H1 (cell line): ENCODE results near the gene STK32A. TPM values are rescaled to one million over a fixed set of nuclear protein-coding genes. Genes with fewer than 3 reads are reported as not detected.

ENCODE experiments used
- CTCF ChIA-PET: fragments of 300-600 bp; sonication (Branson Sonifier 250); formaldehyde crosslinking; loops from one replicate; lab custom pipeline; 2021; ENCODE audit not compliant: partially characterized antibody; lab: Charles Lee
- POLR2A ChIA-PET: fragments of 300-600 bp; sonication (Branson Sonifier 250); formaldehyde crosslinking; loops from one replicate; lab custom pipeline; 2021; ENCODE audit warnings: inconsistent platforms; ENCODE audit not compliant: partially characterized antibody; lab: Charles Lee
- DNase-seq, 2 experiments: peaks; one replicate each; pipeline versions ENCODE4 v3.0.0 to v3.0.0-alpha.2; 2010 to 2022; ENCODE audit warnings: low spot score in 2 of 2, low read depth in 1 of 2, mixed read lengths in 1 of 2
- FAIRE-seq: peaks from 2 replicates; lab custom pipeline; 2011; peaks lifted over from hg19 to GRCh38; lab: Jason Lieb, UNC
- H2AFZ ChIP-seq: 2 replicates; pipeline ENCODE4 v1.8.1; 2012; ENCODE audit warnings: low read length, inconsistent platforms
- H2AK5ac ChIP-seq: 2 replicates; pipeline ENCODE4 v1.6.1; 2013; ENCODE audit warnings: low read depth, low read length
- H2BK120ac ChIP-seq: replicated peaks from 2 replicates; pipeline ENCODE3; 2013; ENCODE audit warnings: low read depth, low read length, inconsistent platforms
- H2BK12ac ChIP-seq: 2 replicates; pipeline ENCODE4 v1.6.1; 2013; ENCODE audit warnings: low read depth, low read length
- H2BK15ac ChIP-seq: 2 replicates; pipeline ENCODE4 v1.6.1; 2013; ENCODE audit warnings: low read length
- H2BK20ac ChIP-seq: 2 replicates; pipeline ENCODE4 v1.6.1; 2013; ENCODE audit warnings: low read length
- H2BK5ac ChIP-seq: 2 replicates; pipeline ENCODE4 v1.6.1; 2013; ENCODE audit warnings: low read depth, low read length
- H3K14ac ChIP-seq: 2 replicates; pipeline ENCODE4 v1.6.1; 2013; ENCODE audit warnings: inconsistent platforms; ENCODE audit not compliant: insufficient read length
- H3K18ac ChIP-seq: 2 replicates; pipeline ENCODE4 v1.6.1; 2013; ENCODE audit warnings: low read length; ENCODE audit errors: extremely low read depth
- H3K23ac ChIP-seq: 2 replicates; pipeline ENCODE4 v1.6.1; 2013; ENCODE audit warnings: inconsistent platforms; ENCODE audit not compliant: insufficient read length
- H3K23me2 ChIP-seq: 2 replicates; pipeline ENCODE4 v1.6.1; 2013; ENCODE audit warnings: low read depth, low read length
- H3K27ac ChIP-seq: 2 replicates; pipeline ENCODE4 v1.6.1; 2011; ENCODE audit warnings: low read depth, low read length, inconsistent platforms
- H3K27me3 ChIP-seq, 4 experiments: replicated peaks in 1 of 4; 1 replicate in 1 of 4; 2 replicates in 3 of 4; pipeline versions ENCODE4 v1.6.1 to v1.8.1; 2011 to 2013; ENCODE audit warnings: low read length in 3 of 4, mild to moderate bottlenecking in 3 of 4, inconsistent platforms in 2 of 4, mixed read lengths in 2 of 4, moderate library complexity in 1 of 4; ENCODE audit not compliant: control insufficient read depth in 3 of 4, insufficient read depth in 3 of 4; ENCODE audit errors: extremely low read depth in 1 of 4
- H3K36me3 ChIP-seq, 4 experiments: 2 replicates each; pipeline versions ENCODE4 v1.6.1 to v1.8.1; 2011 to 2013; ENCODE audit warnings: mild to moderate bottlenecking in 4 of 4, low read length in 3 of 4, moderate library complexity in 2 of 4, control low read depth in 1 of 4, inconsistent platforms in 1 of 4; ENCODE audit not compliant: insufficient read depth in 4 of 4, control insufficient read depth in 2 of 4
- H3K4ac ChIP-seq: replicated peaks from 2 replicates; pipeline ENCODE3; 2013; ENCODE audit warnings: low read length, low read depth, mixed read lengths, inconsistent platforms; ENCODE audit not compliant: insufficient read length
- H3K4me1 ChIP-seq, 4 experiments: replicated peaks in 1 of 4; 1 replicate in 1 of 4; 2 replicates in 3 of 4; pipeline versions ENCODE4 v1.6.1 to v1.8.1; 2011 to 2013; ENCODE audit warnings: low read length in 3 of 4, inconsistent platforms in 2 of 4, mixed read lengths in 1 of 4; ENCODE audit not compliant: insufficient read depth in 4 of 4, control insufficient read depth in 3 of 4
- H3K4me2 ChIP-seq, 2 experiments: 2 replicates each; pipeline versions ENCODE4 v1.6.1 to v1.8.1; 2011 to 2013; ENCODE audit warnings: low read depth in 2 of 2, low read length in 2 of 2, control low read depth in 1 of 2, inconsistent platforms in 1 of 2, mild to moderate bottlenecking in 1 of 2; ENCODE audit not compliant: insufficient read depth in 1 of 2
- H3K4me3 ChIP-seq, 4 experiments: fragments of 200-600, 300-600 bp in 1 of 4; sonication (generic), shearing (Covaris generic), sonication (Bioruptor Twin) in 1 of 4; 2 replicates each; pipeline versions ENCODE4 v1.5.1 to v1.8.1; 2011 to 2016; ENCODE audit warnings: low read length in 4 of 4, low read depth in 3 of 4, control low read depth in 2 of 4, inconsistent platforms in 2 of 4, mild to moderate bottlenecking in 2 of 4, mixed read lengths in 1 of 4, moderate library complexity in 1 of 4; ENCODE audit not compliant: insufficient read depth in 2 of 4; ENCODE audit errors: extremely low read depth in 1 of 4
- H3K56ac ChIP-seq: replicated peaks from 2 replicates; pipeline ENCODE3; 2013; ENCODE audit warnings: low read depth, mild to moderate bottlenecking, mixed read lengths, low read length, inconsistent platforms; ENCODE audit not compliant: insufficient read length
- H3K79me1 ChIP-seq: 2 replicates; pipeline ENCODE4 v1.6.1; 2013; ENCODE audit warnings: low read depth, low read length, control low read depth
- H3K79me2 ChIP-seq, 2 experiments: 2 replicates each; pipeline versions ENCODE4 v1.6.1 to v1.8.1; 2012 to 2013; ENCODE audit warnings: low read length in 2 of 2, mild to moderate bottlenecking in 2 of 2, inconsistent platforms in 1 of 2; ENCODE audit not compliant: insufficient read depth in 2 of 2, control insufficient read depth in 1 of 2
- H3K9ac ChIP-seq, 4 experiments: replicated peaks in 1 of 4; 1 replicate in 1 of 4; 2 replicates in 3 of 4; pipeline versions ENCODE4 v1.6.1 to v1.8.1; 2011 to 2013; ENCODE audit warnings: low read depth in 3 of 4, low read length in 3 of 4, control low read depth in 2 of 4, mild to moderate bottlenecking in 2 of 4, moderate library complexity in 2 of 4, inconsistent platforms in 1 of 4; ENCODE audit errors: extremely low read depth in 1 of 4
- H3K9me3 ChIP-seq, 2 experiments: 2 replicates each; pipeline versions ENCODE4 v1.6.1 to v1.8.1; 2012 to 2013; ENCODE audit warnings: mild to moderate bottlenecking in 2 of 2, moderate library complexity in 2 of 2, control low read depth in 1 of 2, inconsistent platforms in 1 of 2, low read depth in 1 of 2, low read length in 1 of 2, mixed read lengths in 1 of 2; ENCODE audit not compliant: insufficient read depth in 2 of 2
- H4K20me1 ChIP-seq, 2 experiments: replicated peaks in 1 of 2; 2 replicates each; pipeline versions ENCODE3 to v1.8.1; 2011 to 2013; ENCODE audit warnings: inconsistent platforms in 2 of 2, low read length in 2 of 2, mild to moderate bottlenecking in 1 of 2; ENCODE audit not compliant: insufficient read depth in 2 of 2, control insufficient read depth in 1 of 2
- H4K5ac ChIP-seq: 2 replicates; pipeline ENCODE4 v1.6.1; 2013; ENCODE audit warnings: low read length, low read depth, mixed read lengths, inconsistent platforms; ENCODE audit not compliant: insufficient read length
- H4K8ac ChIP-seq: 2 replicates; pipeline ENCODE4 v1.8.0; 2013; ENCODE audit warnings: mild to moderate bottlenecking, moderate library complexity, low read length, inconsistent platforms; ENCODE audit not compliant: insufficient read depth; ENCODE audit errors: extremely low read depth
- H4K91ac ChIP-seq: replicated peaks from 2 replicates; pipeline ENCODE3; 2013; ENCODE audit warnings: low read length, mixed read lengths, inconsistent platforms; ENCODE audit not compliant: insufficient read length
- ASH2L ChIP-seq: fragments of 200-600, 300-600 bp; sonication (generic); IDR thresholded peaks from one replicate; pipeline ENCODE4 v1.7.1; 2017; ENCODE audit warnings: low read length
- CBX5 ChIP-seq: fragments of 300-800, 300-1000 bp; sonication (generic); IDR thresholded peaks from 2 replicates; pipeline ENCODE4 v1.7.1; 2016; ENCODE audit warnings: antibody characterized with exemption, low read length, low read depth
- HDAC6 ChIP-seq: IDR thresholded peaks from one replicate; pipeline ENCODE4 v1.7.1; 2012; ENCODE audit warnings: low read depth, mild to moderate bottlenecking, inconsistent platforms, low read length, moderate library complexity
- JUND ChIP-seq: IDR thresholded peaks from 2 replicates; pipeline ENCODE4 v1.6.1; 2011; ENCODE audit warnings: mild to moderate bottlenecking, improper control_type of control experiment, low read length
- KDM1A ChIP-seq: fragments of 200-600, 300-600 bp; sonication (generic); IDR thresholded peaks from 2 replicates; pipeline ENCODE4 v1.7.1; 2016; ENCODE audit warnings: mild to moderate bottlenecking, low read length, borderline replicate concordance
- POU5F1 ChIP-seq: IDR thresholded peaks from 2 replicates; pipeline ENCODE4 v1.6.1; 2011; ENCODE audit warnings: low read depth, mild to moderate bottlenecking, low read length, moderate library complexity
- WGBS, 2 experiments: shearing (Covaris generic) in 1 of 2; methylation state at CpG; one replicate each; pipeline versions ENCODE4 v1.1.6 to v1.1.7; 2013 to 2015; ENCODE audit warnings: low lambda C conversion rate in 2 of 2, mixed read lengths in 2 of 2, inconsistent platforms in 1 of 2, low coverage in 1 of 2, missing lambda C conversion rate in 1 of 2; ENCODE audit not compliant: insufficient replicate concordance in 2 of 2, insufficient coverage in 1 of 2, insufficient read length in 1 of 2; ENCODE audit errors: extremely low coverage in 1 of 2, missing lambda C conversion rate in 1 of 2; 5-methylcytosine and 5-hydroxymethylcytosine counted together
- polyA plus RNA-seq, 7 experiments: library from polyadenylated mRNA; depleted of rRNA in 3 of 7; stranded (reverse) in 5 of 7; unstranded in 2 of 7; fragments of >200 nt in 5 of 7; fragments of 200-250 nt in 2 of 7; gene quantifications; 1 replicate in 5 of 7; 2 replicates in 1 of 7; 4 replicates in 1 of 7; pipeline versions ENCODE4 v1.2.1 to v1.2.3, GENCODE V29; 2011 to 2013; ENCODE audit warnings: missing spikeins in 2 of 7, mixed read lengths in 2 of 7
- total RNA-seq: library from RNA; stranded (reverse); fragmentation: NEBNext Ultra II Directional; extraction: Animal tissue kit (Norgen Biotek cat#: 25700); gene quantifications from 2 replicates; pipeline ENCODE4 v1.2.1, GENCODE V29; 2021
- TF ChIP-seq, protein P1 (sequence below): IDR thresholded peaks from 2 replicates; pipeline ENCODE4 v1.6.1; 2012; ENCODE audit warnings: low read length, inconsistent platforms
- TF ChIP-seq, protein P2 (sequence below), 3 experiments: IDR thresholded peaks; 1 replicate in 2 of 3; 2 replicates in 1 of 3; pipeline versions ENCODE4 v1.5.1 to v1.6.1; 2011; ENCODE audit warnings: low read length in 3 of 3, mild to moderate bottlenecking in 3 of 3, inconsistent platforms in 2 of 3, low read depth in 1 of 3, moderate library complexity in 1 of 3; ENCODE audit not compliant: insufficient read depth in 1 of 3; ENCODE audit errors: control extremely low read depth in 1 of 3

STK32A gene
- total and polyA plus RNA-seq, 2 of the 8 experiments (the other 6 are each of a cell fraction or from before 2014, with no cell fraction given) = 1.3 to 2.5 TPM

DNA sequence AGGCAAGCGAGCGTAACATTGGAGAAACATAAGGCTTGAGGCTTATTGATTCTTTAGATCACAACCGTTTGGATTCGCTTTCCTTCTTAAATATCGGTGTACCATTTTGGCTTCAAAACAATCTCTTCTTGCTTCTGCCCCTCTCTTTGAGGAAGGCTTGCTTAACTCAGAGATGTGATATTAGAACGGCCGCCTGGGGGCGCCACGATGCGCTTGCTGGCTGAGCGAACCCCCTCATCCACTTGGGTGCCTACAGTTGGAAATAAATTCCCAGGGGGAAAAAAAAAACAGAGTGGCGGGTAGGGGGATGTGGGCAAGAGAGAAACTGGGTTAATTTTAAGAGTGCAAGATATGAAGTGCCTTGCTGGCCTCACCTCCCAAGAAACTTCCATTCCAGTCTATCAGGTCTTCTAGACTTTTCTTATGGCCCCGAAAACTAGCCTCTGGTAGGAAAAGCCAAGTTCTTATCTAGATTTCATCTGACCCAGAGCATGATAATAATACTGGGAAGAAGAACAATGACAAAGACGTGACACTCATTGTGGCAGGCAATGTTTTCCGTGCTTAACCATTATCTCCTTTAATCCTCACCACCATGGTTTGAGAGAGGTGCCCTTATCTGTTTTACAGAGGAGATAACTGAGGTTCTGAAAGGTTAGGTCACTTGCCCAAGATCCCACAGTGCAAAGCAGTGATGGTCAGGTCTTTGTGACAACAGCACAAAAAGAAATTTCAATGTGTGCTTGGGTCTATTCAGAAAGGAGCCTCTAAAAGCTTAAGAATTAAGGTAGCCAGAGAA, 159.2 kb downstream of the STK32A start:
- no peak overlapping the region for H2BK15ac ChIP-seq
- no peaks in the 10 kb centered on the region for H3K27me3 ChIP-seq
- no peak overlapping the region for H2BK120ac ChIP-seq
- H3K27ac ChIP-seq = no peak overlapping the region
- no peak overlapping the region for H3K23ac ChIP-seq
- H3K36me3 ChIP-seq = peaks cover 40 to 90% (median 68%) of the 10 kb centered on the region in 4 experiments
- no peak overlapping the region for H3K4ac ChIP-seq
- H3K18ac ChIP-seq = no peak overlapping the region
- H3K14ac ChIP-seq = no peak overlapping the region
- CTCF ChIA-PET = interaction anchor here (0.7 to 5.1 kb wide), 18 partner anchors 8 to 204 kb away, joined by 3 to 29 read pairs (median 4); no protein-coding TSS in a partner anchor
- H3K9me3 ChIP-seq = no peaks in the 10 kb centered on the region
- H3K56ac ChIP-seq = no peak overlapping the region
- no peak overlapping the region for H3K9ac ChIP-seq
- H4K8ac ChIP-seq = no peak overlapping the region
- no peaks in the 10 kb centered on the region for H3K79me2 ChIP-seq
- H3K23me2 ChIP-seq = no peaks in the 10 kb centered on the region; the same call in 1 of the 2 replicates
- no peak overlapping the region for H2BK20ac ChIP-seq
- H2AFZ ChIP-seq = no peak overlapping the region
- WGBS, 2 experiments = 74% methylated on average over 15 of the region's 15 CpGs; no CpG with 5 or more reads in 1 of the 2 experiments
- H2BK12ac ChIP-seq = no peak overlapping the region
- no peak overlapping the region for H3K4me2 ChIP-seq
- no peak overlapping the region for H3K4me3 ChIP-seq
- no peak overlapping the region for H2AK5ac ChIP-seq
- H4K20me1 ChIP-seq = peaks cover 4 to 6% of the 10 kb centered on the region in 2 experiments
- no peaks in the 10 kb centered on the region; the same call in 1 of the 2 replicates for H3K79me1 ChIP-seq
- POLR2A ChIA-PET = no interaction called here
- H4K5ac ChIP-seq = no peak overlapping the region
- FAIRE-seq = peak; percentile 36
- peak; percentile 27 to 97 for DNase-seq
- H4K91ac ChIP-seq = no peak overlapping the region
- H2BK5ac ChIP-seq = no peak overlapping the region
- no peaks in the 10 kb centered on the region for H3K4me1 ChIP-seq
- TF ChIP-seq, protein P1, sequence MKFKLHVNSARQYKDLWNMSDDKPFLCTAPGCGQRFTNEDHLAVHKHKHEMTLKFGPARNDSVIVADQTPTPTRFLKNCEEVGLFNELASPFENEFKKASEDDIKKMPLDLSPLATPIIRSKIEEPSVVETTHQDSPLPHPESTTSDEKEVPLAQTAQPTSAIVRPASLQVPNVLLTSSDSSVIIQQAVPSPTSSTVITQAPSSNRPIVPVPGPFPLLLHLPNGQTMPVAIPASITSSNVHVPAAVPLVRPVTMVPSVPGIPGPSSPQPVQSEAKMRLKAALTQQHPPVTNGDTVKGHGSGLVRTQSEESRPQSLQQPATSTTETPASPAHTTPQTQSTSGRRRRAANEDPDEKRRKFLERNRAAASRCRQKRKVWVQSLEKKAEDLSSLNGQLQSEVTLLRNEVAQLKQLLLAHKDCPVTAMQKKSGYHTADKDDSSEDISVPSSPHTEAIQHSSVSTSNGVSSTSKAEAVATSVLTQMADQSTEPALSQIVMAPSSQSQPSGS = 0 out of 2 replicates have a peak, but pooled peaks have one; percentile 65
- TF ChIP-seq HDAC6 (no peak), KDM1A (no peak), ASH2L (no peak), POU5F1 (no peak), CBX5 (no peak), JUND (no peak)
- TF ChIP-seq, protein P2, sequence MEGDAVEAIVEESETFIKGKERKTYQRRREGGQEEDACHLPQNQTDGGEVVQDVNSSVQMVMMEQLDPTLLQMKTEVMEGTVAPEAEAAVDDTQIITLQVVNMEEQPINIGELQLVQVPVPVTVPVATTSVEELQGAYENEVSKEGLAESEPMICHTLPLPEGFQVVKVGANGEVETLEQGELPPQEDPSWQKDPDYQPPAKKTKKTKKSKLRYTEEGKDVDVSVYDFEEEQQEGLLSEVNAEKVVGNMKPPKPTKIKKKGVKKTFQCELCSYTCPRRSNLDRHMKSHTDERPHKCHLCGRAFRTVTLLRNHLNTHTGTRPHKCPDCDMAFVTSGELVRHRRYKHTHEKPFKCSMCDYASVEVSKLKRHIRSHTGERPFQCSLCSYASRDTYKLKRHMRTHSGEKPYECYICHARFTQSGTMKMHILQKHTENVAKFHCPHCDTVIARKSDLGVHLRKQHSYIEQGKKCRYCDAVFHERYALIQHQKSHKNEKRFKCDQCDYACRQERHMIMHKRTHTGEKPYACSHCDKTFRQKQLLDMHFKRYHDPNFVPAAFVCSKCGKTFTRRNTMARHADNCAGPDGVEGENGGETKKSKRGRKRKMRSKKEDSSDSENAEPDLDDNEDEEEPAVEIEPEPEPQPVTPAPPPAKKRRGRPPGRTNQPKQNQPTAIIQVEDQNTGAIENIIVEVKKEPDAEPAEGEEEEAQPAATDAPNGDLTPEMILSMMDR (IDR thresholded peaks at IDR 0.05; ENCODE audit: control extremely low read depth in 1 of 3, insufficient read depth in 1 of 3, low read depth in 1 of 3, low read length in 3 of 3) = peak; percentile 70 to 73 (median 72)
